Measurements from ENCODE around the gene MSRB3. TPM values are rescaled to one million over a fixed set of nuclear protein-coding genes. Genes with fewer than 3 reads are reported as not detected.
A peak's percentile ranks its signal among the peaks of the same experiment; 100 is the strongest.

MSRB3 gene
- total and polyA plus RNA-seq, 2 of the 4 experiments (the other 2 are of a cell fraction) = 31.7 to 35.7 TPM

GRCh38 chr12:65308601-65309071, 30.2 kb downstream of the MSRB3 start:
- dilution Hi-C loops (cut with HindIII; ENCODE audit: low sequenced_read_pairs, unreplicated experiment) = no loop called here
- CTCF ChIA-PET = no interaction called here
- intact Hi-C loops (cut with micrococcal nuclease) = loop anchor here (5.0 to 10.0 kb wide), 5 partner anchors 436 to 799 kb away; no protein-coding TSS in a partner anchor
- Histone ChIP-seq H3K56ac (ENCODE audit: extremely low read depth, insufficient read depth, low read length) (no peak overlapping the region), H3K4me3 (ENCODE audit: insufficient read depth, low read depth, low read length) (no peak overlapping the region), H3K9ac (ENCODE audit: low read depth, low read length) (no peak overlapping the region), H3K14ac (replicated peaks; ENCODE audit: low read depth, low read length) (peak overlapping the region; percentile 28; the same call in 1 of the 2 replicates), H3K79me1 (ENCODE audit: low read depth in 1 of 2, low read length in 2 of 2) (peaks cover 13 to 65% of the 10 kb centered on the region in 2 experiments), H3K27ac (ENCODE audit: insufficient read depth, low read length) (peak overlapping the region; percentile 11; the same call in 1 of the 2 replicates), H4K91ac (ENCODE audit: insufficient read depth, low read depth, low read length) (no peak overlapping the region), H3K9me1 (ENCODE audit: insufficient read depth, low read length) (peaks cover 6% of the 10 kb centered on the region), H3K27me3 (ENCODE audit: control insufficient read depth, insufficient read depth, low read length) (no peaks in the 10 kb centered on the region), H3K4me1 (ENCODE audit: control insufficient read depth, insufficient read depth, low read length) (peaks cover 16% of the 10 kb centered on the region), H2BK15ac (ENCODE audit: low read depth, low read length) (peak overlapping the region; percentile 10; the same call in 1 of the 3 replicates), H4K5ac (ENCODE audit: low read depth, low read length) (peak overlapping the region; percentile 22), H2AFZ (replicated peaks; ENCODE audit: low read length, poor library complexity) (no peak overlapping the region), H3K9me3 (ENCODE audit: control insufficient read depth, insufficient read depth, low read length) (no peaks in the 10 kb centered on the region), H4K20me1 (ENCODE audit: insufficient read depth, low read length) (peaks cover 14% of the 10 kb centered on the region; the same call in 1 of the 2 replicates), H3K4ac (ENCODE audit: low read depth, low read length) (peak overlapping the region; percentile 38; the same call in 1 of the 2 replicates), H4K8ac (ENCODE audit: low read depth in 2 of 2, low read length in 2 of 2) (peak overlapping the region in 1 of 2 experiments; percentile 61; a peak in 1 of 4 replicates), H3K36me3 (ENCODE audit: control insufficient read depth, insufficient read depth, low read length) (peaks cover 2% of the 10 kb centered on the region), H2BK120ac (ENCODE audit: low read depth, low read length) (peak overlapping the region; percentile 54; the same call in 1 of the 2 replicates), H2AK9ac (replicated peaks; ENCODE audit: low read depth, low read length, poor library complexity) (no peak overlapping the region), H3K18ac (ENCODE audit: low read depth, low read length) (peak overlapping the region; percentile 22; the same call in 1 of the 2 replicates), H3K23ac (ENCODE audit: low read depth, low read length) (no peak overlapping the region), H2AK5ac (ENCODE audit: low read depth, low read length) (peak overlapping the region; percentile 59), H3K4me2 (ENCODE audit: low read depth, low read length) (no peak overlapping the region), H2BK20ac (ENCODE audit: low read depth, low read length) (peak overlapping the region; percentile 2; the same call in 1 of the 2 replicates), H2BK5ac (ENCODE audit: low read depth, low read length, poor library complexity, severe bottlenecking) (peak overlapping the region; percentile 56)
- TF ChIP-seq NFE2L2 (IDR thresholded peaks at IDR 0.05; ENCODE audit: low read depth, low read length) (no peak), POLR2A (IDR thresholded peaks at IDR 0.05; ENCODE audit: low read depth, low read length) (no peak), CEBPB (IDR thresholded peaks at IDR 0.05; ENCODE audit: low read depth, low read length) (no peak), RFX5 (IDR thresholded peaks at IDR 0.05; ENCODE audit: low read depth, low read length) (no peak), MAFK (IDR thresholded peaks at IDR 0.05; ENCODE audit: low read depth, low read length) (no peak), USF2 (IDR thresholded peaks at IDR 0.05; ENCODE audit: low read depth, low read length) (no peak), CTCF (conservative IDR thresholded peaks at IDR 0.05; ENCODE audit: low read depth, low read length) (no peak), MXI1 (IDR thresholded peaks at IDR 0.05; ENCODE audit: borderline replicate concordance, low read depth, low read length) (no peak), RCOR1 (IDR thresholded peaks at IDR 0.05; ENCODE audit: insufficient replicate concordance, low read length) (no peak), FOS (IDR thresholded peaks at IDR 0.05; ENCODE audit: low read depth, low read length) (no peak), SMC3 (IDR thresholded peaks at IDR 0.05; ENCODE audit: low read depth, low read length) (no peak), RAD21 (IDR thresholded peaks at IDR 0.05; ENCODE audit: low read length) (no peak), MAZ (IDR thresholded peaks at IDR 0.05; ENCODE audit: borderline replicate concordance, low read depth, low read length) (no peak), BHLHE40 (IDR thresholded peaks at IDR 0.05; ENCODE audit: low read depth, low read length) (no peak), ELK1 (IDR thresholded peaks at IDR 0.05; ENCODE audit: borderline replicate concordance, low read depth, low read length) (no peak), CHD1 (IDR thresholded peaks at IDR 0.05; ENCODE audit: low read depth, low read length) (no peak)
- POLR2A ChIA-PET (ENCODE audit: unreplicated experiment) = no interaction called here
- no TSS peak for BruUV-seq (replicated peaks)
- 43% methylated on average over 1 of the region's 3 CpGs; no CpG with 5 or more reads in 1 of the 2 experiments for WGBS, 2 experiments (ENCODE audit: extremely low coverage in 2 of 2, insufficient read length in 1 of 2)
- ATAC-seq (ENCODE audit: low read depth) = no peak
- in situ Hi-C loops (cut with MboI; ENCODE audit: low sequenced_read_pairs) = loop anchor here (10.0 to 25.0 kb wide), 2 partner anchors 379 to 776 kb away; no protein-coding TSS in a partner anchor
- peak; percentile 45 for DNase-seq

All from IMR-90 (cell line).